H1 (cell line): ENCODE measurements around the gene KCTD17. TPM values are rescaled to one million over a fixed set of nuclear protein-coding genes. Genes with fewer than 3 reads are reported as not detected.

ENCODE experiments used
- CTCF ChIA-PET: fragments of 300-600 bp; sonication (Branson Sonifier 250); formaldehyde crosslinking; loops from one replicate; lab custom pipeline; 2021; ENCODE audit not compliant: partially characterized antibody; lab: Charles Lee
- POLR2A ChIA-PET: fragments of 300-600 bp; sonication (Branson Sonifier 250); formaldehyde crosslinking; loops from one replicate; lab custom pipeline; 2021; ENCODE audit warnings: inconsistent platforms; ENCODE audit not compliant: partially characterized antibody; lab: Charles Lee
- DNase-seq, 2 experiments: peaks; one replicate each; pipeline versions ENCODE4 v3.0.0 to v3.0.0-alpha.2; 2010 to 2022; ENCODE audit warnings: low spot score in 2 of 2, low read depth in 1 of 2, mixed read lengths in 1 of 2
- FAIRE-seq: peaks from 2 replicates; lab custom pipeline; 2011; peaks lifted over from hg19 to GRCh38; lab: Jason Lieb, UNC
- H2AFZ ChIP-seq: 2 replicates; pipeline ENCODE4 v1.8.1; 2012; ENCODE audit warnings: low read length, inconsistent platforms
- H2AK5ac ChIP-seq: 2 replicates; pipeline ENCODE4 v1.6.1; 2013; ENCODE audit warnings: low read depth, low read length
- H2BK120ac ChIP-seq: replicated peaks from 2 replicates; pipeline ENCODE3; 2013; ENCODE audit warnings: low read depth, low read length, inconsistent platforms
- H2BK12ac ChIP-seq: 2 replicates; pipeline ENCODE4 v1.6.1; 2013; ENCODE audit warnings: low read depth, low read length
- H2BK15ac ChIP-seq: 2 replicates; pipeline ENCODE4 v1.6.1; 2013; ENCODE audit warnings: low read length
- H2BK20ac ChIP-seq: 2 replicates; pipeline ENCODE4 v1.6.1; 2013; ENCODE audit warnings: low read length
- H2BK5ac ChIP-seq: 2 replicates; pipeline ENCODE4 v1.6.1; 2013; ENCODE audit warnings: low read depth, low read length
- H3K14ac ChIP-seq: 2 replicates; pipeline ENCODE4 v1.6.1; 2013; ENCODE audit warnings: inconsistent platforms; ENCODE audit not compliant: insufficient read length
- H3K18ac ChIP-seq: 2 replicates; pipeline ENCODE4 v1.6.1; 2013; ENCODE audit warnings: low read length; ENCODE audit errors: extremely low read depth
- H3K23ac ChIP-seq: 2 replicates; pipeline ENCODE4 v1.6.1; 2013; ENCODE audit warnings: inconsistent platforms; ENCODE audit not compliant: insufficient read length
- H3K23me2 ChIP-seq: 2 replicates; pipeline ENCODE4 v1.6.1; 2013; ENCODE audit warnings: low read depth, low read length
- H3K27ac ChIP-seq: 2 replicates; pipeline ENCODE4 v1.6.1; 2011; ENCODE audit warnings: low read depth, low read length, inconsistent platforms
- H3K27me3 ChIP-seq, 4 experiments: replicated peaks in 1 of 4; 1 replicate in 1 of 4; 2 replicates in 3 of 4; pipeline versions ENCODE4 v1.6.1 to v1.8.1; 2011 to 2013; ENCODE audit warnings: low read length in 3 of 4, mild to moderate bottlenecking in 3 of 4, inconsistent platforms in 2 of 4, mixed read lengths in 2 of 4, moderate library complexity in 1 of 4; ENCODE audit not compliant: control insufficient read depth in 3 of 4, insufficient read depth in 3 of 4; ENCODE audit errors: extremely low read depth in 1 of 4
- H3K36me3 ChIP-seq, 4 experiments: 2 replicates each; pipeline versions ENCODE4 v1.6.1 to v1.8.1; 2011 to 2013; ENCODE audit warnings: mild to moderate bottlenecking in 4 of 4, low read length in 3 of 4, moderate library complexity in 2 of 4, control low read depth in 1 of 4, inconsistent platforms in 1 of 4; ENCODE audit not compliant: insufficient read depth in 4 of 4, control insufficient read depth in 2 of 4
- H3K4ac ChIP-seq: replicated peaks from 2 replicates; pipeline ENCODE3; 2013; ENCODE audit warnings: low read length, low read depth, mixed read lengths, inconsistent platforms; ENCODE audit not compliant: insufficient read length
- H3K4me1 ChIP-seq, 4 experiments: replicated peaks in 1 of 4; 1 replicate in 1 of 4; 2 replicates in 3 of 4; pipeline versions ENCODE4 v1.6.1 to v1.8.1; 2011 to 2013; ENCODE audit warnings: low read length in 3 of 4, inconsistent platforms in 2 of 4, mixed read lengths in 1 of 4; ENCODE audit not compliant: insufficient read depth in 4 of 4, control insufficient read depth in 3 of 4
- H3K4me2 ChIP-seq, 2 experiments: 2 replicates each; pipeline versions ENCODE4 v1.6.1 to v1.8.1; 2011 to 2013; ENCODE audit warnings: low read depth in 2 of 2, low read length in 2 of 2, control low read depth in 1 of 2, inconsistent platforms in 1 of 2, mild to moderate bottlenecking in 1 of 2; ENCODE audit not compliant: insufficient read depth in 1 of 2
- H3K4me3 ChIP-seq, 4 experiments: fragments of 200-600, 300-600 bp in 1 of 4; sonication (generic), shearing (Covaris generic), sonication (Bioruptor Twin) in 1 of 4; 2 replicates each; pipeline versions ENCODE4 v1.5.1 to v1.8.1; 2011 to 2016; ENCODE audit warnings: low read length in 4 of 4, low read depth in 3 of 4, control low read depth in 2 of 4, inconsistent platforms in 2 of 4, mild to moderate bottlenecking in 2 of 4, mixed read lengths in 1 of 4, moderate library complexity in 1 of 4; ENCODE audit not compliant: insufficient read depth in 2 of 4; ENCODE audit errors: extremely low read depth in 1 of 4
- H3K56ac ChIP-seq: replicated peaks from 2 replicates; pipeline ENCODE3; 2013; ENCODE audit warnings: low read depth, mild to moderate bottlenecking, mixed read lengths, low read length, inconsistent platforms; ENCODE audit not compliant: insufficient read length
- H3K79me1 ChIP-seq: 2 replicates; pipeline ENCODE4 v1.6.1; 2013; ENCODE audit warnings: low read depth, low read length, control low read depth
- H3K79me2 ChIP-seq, 2 experiments: 2 replicates each; pipeline versions ENCODE4 v1.6.1 to v1.8.1; 2012 to 2013; ENCODE audit warnings: low read length in 2 of 2, mild to moderate bottlenecking in 2 of 2, inconsistent platforms in 1 of 2; ENCODE audit not compliant: insufficient read depth in 2 of 2, control insufficient read depth in 1 of 2
- H3K9ac ChIP-seq, 4 experiments: replicated peaks in 1 of 4; 1 replicate in 1 of 4; 2 replicates in 3 of 4; pipeline versions ENCODE4 v1.6.1 to v1.8.1; 2011 to 2013; ENCODE audit warnings: low read depth in 3 of 4, low read length in 3 of 4, control low read depth in 2 of 4, mild to moderate bottlenecking in 2 of 4, moderate library complexity in 2 of 4, inconsistent platforms in 1 of 4; ENCODE audit errors: extremely low read depth in 1 of 4
- H3K9me3 ChIP-seq, 2 experiments: 2 replicates each; pipeline versions ENCODE4 v1.6.1 to v1.8.1; 2012 to 2013; ENCODE audit warnings: mild to moderate bottlenecking in 2 of 2, moderate library complexity in 2 of 2, control low read depth in 1 of 2, inconsistent platforms in 1 of 2, low read depth in 1 of 2, low read length in 1 of 2, mixed read lengths in 1 of 2; ENCODE audit not compliant: insufficient read depth in 2 of 2
- H4K20me1 ChIP-seq, 2 experiments: replicated peaks in 1 of 2; 2 replicates each; pipeline versions ENCODE3 to v1.8.1; 2011 to 2013; ENCODE audit warnings: inconsistent platforms in 2 of 2, low read length in 2 of 2, mild to moderate bottlenecking in 1 of 2; ENCODE audit not compliant: insufficient read depth in 2 of 2, control insufficient read depth in 1 of 2
- H4K5ac ChIP-seq: 2 replicates; pipeline ENCODE4 v1.6.1; 2013; ENCODE audit warnings: low read length, low read depth, mixed read lengths, inconsistent platforms; ENCODE audit not compliant: insufficient read length
- H4K8ac ChIP-seq: 2 replicates; pipeline ENCODE4 v1.8.0; 2013; ENCODE audit warnings: mild to moderate bottlenecking, moderate library complexity, low read length, inconsistent platforms; ENCODE audit not compliant: insufficient read depth; ENCODE audit errors: extremely low read depth
- H4K91ac ChIP-seq: replicated peaks from 2 replicates; pipeline ENCODE3; 2013; ENCODE audit warnings: low read length, mixed read lengths, inconsistent platforms; ENCODE audit not compliant: insufficient read length
- CREB1 ChIP-seq: IDR thresholded peaks from 2 replicates; pipeline ENCODE4 v1.6.1; 2012; ENCODE audit warnings: inconsistent platforms
- CTBP2 ChIP-seq: IDR thresholded peaks from 2 replicates; pipeline ENCODE4 v1.7.0; 2011; ENCODE audit warnings: borderline replicate concordance, mild to moderate bottlenecking, moderate library complexity, mixed read lengths, low read length; ENCODE audit not compliant: insufficient read depth, insufficient read length
- GTF2F1 ChIP-seq: IDR thresholded peaks from 2 replicates; pipeline ENCODE4 v1.6.1; 2012; ENCODE audit warnings: low read depth, low read length, improper control_type of control experiment, borderline replicate concordance
- PHF8 ChIP-seq: fragments of 200-600 bp; sonication (generic); conservative IDR thresholded peaks from 2 replicates; pipeline ENCODE4 v1.7.1; 2012; ENCODE audit warnings: low read depth, mild to moderate bottlenecking, inconsistent platforms, low read length, moderate library complexity
- RFX5 ChIP-seq: IDR thresholded peaks from 2 replicates; pipeline ENCODE4 v1.6.1; 2011; ENCODE audit warnings: low read depth, low read length, improper control_type of control experiment, borderline replicate concordance
- WGBS, 2 experiments: shearing (Covaris generic) in 1 of 2; methylation state at CpG; one replicate each; pipeline versions ENCODE4 v1.1.6 to v1.1.7; 2013 to 2015; ENCODE audit warnings: low lambda C conversion rate in 2 of 2, mixed read lengths in 2 of 2, inconsistent platforms in 1 of 2, low coverage in 1 of 2, missing lambda C conversion rate in 1 of 2; ENCODE audit not compliant: insufficient replicate concordance in 2 of 2, insufficient coverage in 1 of 2, insufficient read length in 1 of 2; ENCODE audit errors: extremely low coverage in 1 of 2, missing lambda C conversion rate in 1 of 2; 5-methylcytosine and 5-hydroxymethylcytosine counted together
- polyA plus RNA-seq, 7 experiments: library from polyadenylated mRNA; depleted of rRNA in 3 of 7; stranded (reverse) in 5 of 7; unstranded in 2 of 7; fragments of >200 nt in 5 of 7; fragments of 200-250 nt in 2 of 7; gene quantifications; 1 replicate in 5 of 7; 2 replicates in 1 of 7; 4 replicates in 1 of 7; pipeline versions ENCODE4 v1.2.1 to v1.2.3, GENCODE V29; 2011 to 2013; ENCODE audit warnings: missing spikeins in 2 of 7, mixed read lengths in 2 of 7
- total RNA-seq: library from RNA; stranded (reverse); fragmentation: NEBNext Ultra II Directional; extraction: Animal tissue kit (Norgen Biotek cat#: 25700); gene quantifications from 2 replicates; pipeline ENCODE4 v1.2.1, GENCODE V29; 2021
- TF ChIP-seq, protein P1 (sequence below): IDR thresholded peaks from 2 replicates; pipeline ENCODE4 v1.6.1; 2012; ENCODE audit warnings: inconsistent platforms

KCTD17 gene
- total and polyA plus RNA-seq, 2 of the 8 experiments (the other 6 are each of a cell fraction or from before 2014, with no cell fraction given): 39.4 to 44.0 TPM

DNA sequence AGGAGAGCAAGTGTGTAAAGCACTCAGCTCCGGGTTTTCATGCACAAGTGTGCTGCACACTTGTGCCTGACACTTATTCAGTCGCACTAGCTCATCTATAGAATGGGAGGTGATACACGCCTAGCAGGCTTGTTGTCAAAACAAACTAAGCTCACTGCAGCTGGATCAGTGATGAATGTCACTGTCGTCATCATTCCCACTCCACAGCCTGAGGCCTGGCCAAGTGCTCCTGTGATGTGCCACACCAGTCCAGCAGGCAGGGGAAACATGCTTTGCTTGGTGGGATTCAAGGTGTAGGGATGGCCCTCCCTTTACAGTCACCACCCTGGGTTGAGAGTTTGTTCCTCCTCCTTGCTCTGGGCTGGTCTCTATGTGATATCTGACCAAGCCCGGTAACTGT, 25.2 kb upstream of the KCTD17 start:
- H2AK5ac ChIP-seq: no peak overlapping the region
- no peak overlapping the region for H3K4ac ChIP-seq
- no peak overlapping the region for H2BK120ac ChIP-seq
- TF ChIP-seq GTF2F1 (no peak), PHF8 (no peak), CTBP2 (no peak), RFX5 (no peak), CREB1 (no peak)
- TF ChIP-seq, protein P1, sequence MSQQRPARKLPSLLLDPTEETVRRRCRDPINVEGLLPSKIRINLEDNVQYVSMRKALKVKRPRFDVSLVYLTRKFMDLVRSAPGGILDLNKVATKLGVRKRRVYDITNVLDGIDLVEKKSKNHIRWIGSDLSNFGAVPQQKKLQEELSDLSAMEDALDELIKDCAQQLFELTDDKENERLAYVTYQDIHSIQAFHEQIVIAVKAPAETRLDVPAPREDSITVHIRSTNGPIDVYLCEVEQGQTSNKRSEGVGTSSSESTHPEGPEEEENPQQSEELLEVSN: no peak
- no peak overlapping the region for H3K4me3 ChIP-seq
- no peak overlapping the region for H3K14ac ChIP-seq
- H2BK15ac ChIP-seq: no peak overlapping the region
- no peak overlapping the region for H2BK20ac ChIP-seq
- no peak overlapping the region for H2AFZ ChIP-seq
- peaks cover 10 to 28% of the 10 kb centered on the region in 2 experiments for H4K20me1 ChIP-seq
- ChIA-PET POLR2A (interaction anchor here (0.6 to 2.4 kb wide), 7 partner anchors 9 to 250 kb away, joined by 3 to 8 read pairs (median 3); partner anchors contain the start of gene IFT27), CTCF (interaction anchor here (0.8 to 1.9 kb wide), 5 partner anchors 11 to 456 kb away, joined by 3 to 6 read pairs (median 4); no protein-coding TSS in a partner anchor)
- FAIRE-seq: no peak
- no peaks in the 10 kb centered on the region for H3K9me3 ChIP-seq
- H2BK12ac ChIP-seq: no peak overlapping the region
- H2BK5ac ChIP-seq: no peak overlapping the region
- H3K79me1 ChIP-seq: peaks cover 10% of the 10 kb centered on the region
- H3K27me3 ChIP-seq: no peaks in the 10 kb centered on the region
- DNase-seq: no peak
- no peak overlapping the region for H3K18ac ChIP-seq
- H3K4me1 ChIP-seq: peaks cover 0 to 11% (median 4%) of the 10 kb centered on the region in 4 experiments; a peak in 4 of 7 replicates
- 94% methylated on average over 5 of the region's 5 CpGs; no CpG with 5 or more reads in 1 of the 2 experiments for WGBS, 2 experiments
- H3K9ac ChIP-seq: no peak overlapping the region
- H4K8ac ChIP-seq: no peak overlapping the region; the same call in 1 of the 2 replicates
- H3K23ac ChIP-seq: no peak overlapping the region
- H3K36me3 ChIP-seq: peaks cover 3 to 51% (median 21%) of the 10 kb centered on the region in 4 experiments
- H3K4me2 ChIP-seq: no peak overlapping the region
- peak overlapping the region; percentile 8 for H4K91ac ChIP-seq
- no peak overlapping the region for H4K5ac ChIP-seq
- H3K27ac ChIP-seq: no peak overlapping the region
- H3K56ac ChIP-seq: no peak overlapping the region
- H3K23me2 ChIP-seq: no peaks in the 10 kb centered on the region
- peaks cover 0 to 8% of the 10 kb centered on the region in 2 experiments; a peak in 1 of 4 replicates for H3K79me2 ChIP-seq
